ENCODE results near the gene HOXC13.

HOXC13 gene

DNA sequence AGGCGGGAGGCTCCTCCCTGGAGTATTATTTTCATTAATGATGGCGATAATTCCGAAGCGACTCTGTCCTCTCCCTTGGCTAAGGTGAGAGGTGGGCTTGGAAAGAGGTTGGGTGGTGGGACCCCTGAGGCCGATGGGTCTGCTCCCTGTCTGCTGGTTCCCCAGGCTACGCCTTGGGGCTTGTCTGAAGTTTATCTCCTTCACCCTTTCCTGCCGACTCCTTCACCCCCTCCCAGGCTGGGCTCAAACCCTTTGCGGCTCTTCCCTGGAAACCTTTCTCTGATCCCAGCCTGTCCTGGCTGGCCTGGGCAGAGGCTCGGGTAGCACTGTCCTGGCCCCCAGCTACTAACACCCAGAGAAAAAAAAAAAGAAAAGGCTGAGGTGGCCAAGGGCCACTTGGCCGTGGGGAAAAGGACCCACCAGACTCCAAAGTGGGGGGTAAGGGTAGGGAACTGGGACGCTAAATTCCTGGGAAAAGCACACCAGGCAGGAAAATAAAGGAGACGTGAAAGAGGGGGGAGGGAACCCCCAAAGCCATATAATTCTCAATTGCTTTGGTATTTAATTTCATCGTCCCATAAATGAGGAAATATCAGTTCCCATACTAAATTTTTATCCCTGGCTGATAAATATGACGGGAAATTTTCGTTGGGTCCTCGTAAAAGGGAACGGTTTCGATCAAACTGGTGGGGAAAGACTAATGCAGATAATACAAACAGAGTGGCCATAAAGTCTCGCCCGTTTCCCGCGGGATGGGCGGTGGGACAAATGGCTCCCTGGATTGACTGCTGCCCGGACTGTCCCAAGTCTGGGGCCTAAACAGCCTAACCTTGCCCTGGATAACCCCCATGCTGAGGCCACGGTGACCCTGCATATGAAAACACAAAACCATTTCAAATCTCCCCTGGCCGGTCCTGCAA, 44.3 kb downstream of the HOXC13 start:
- DNase-seq = no peak

DNA sequence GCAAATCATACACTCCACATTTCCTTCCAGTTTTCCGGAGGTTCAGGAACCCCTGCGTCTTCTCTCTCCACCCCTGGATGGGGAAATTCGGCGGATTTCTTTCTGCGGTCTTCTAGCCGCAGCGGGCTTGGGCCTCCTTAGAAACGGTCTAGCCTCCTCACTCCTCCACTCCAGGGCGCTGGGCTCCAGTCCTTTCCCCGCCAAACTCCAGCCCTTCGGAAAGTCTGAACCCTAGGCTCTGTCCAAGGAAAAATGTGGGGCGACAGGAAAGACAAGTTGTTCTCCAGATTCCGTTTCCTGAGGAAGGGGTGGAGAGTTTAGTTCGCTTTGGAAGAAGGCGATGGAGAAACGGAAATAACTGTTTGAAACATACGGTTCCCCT, 44.9 kb downstream of the HOXC13 start:
- no peak for DNase-seq

DNA sequence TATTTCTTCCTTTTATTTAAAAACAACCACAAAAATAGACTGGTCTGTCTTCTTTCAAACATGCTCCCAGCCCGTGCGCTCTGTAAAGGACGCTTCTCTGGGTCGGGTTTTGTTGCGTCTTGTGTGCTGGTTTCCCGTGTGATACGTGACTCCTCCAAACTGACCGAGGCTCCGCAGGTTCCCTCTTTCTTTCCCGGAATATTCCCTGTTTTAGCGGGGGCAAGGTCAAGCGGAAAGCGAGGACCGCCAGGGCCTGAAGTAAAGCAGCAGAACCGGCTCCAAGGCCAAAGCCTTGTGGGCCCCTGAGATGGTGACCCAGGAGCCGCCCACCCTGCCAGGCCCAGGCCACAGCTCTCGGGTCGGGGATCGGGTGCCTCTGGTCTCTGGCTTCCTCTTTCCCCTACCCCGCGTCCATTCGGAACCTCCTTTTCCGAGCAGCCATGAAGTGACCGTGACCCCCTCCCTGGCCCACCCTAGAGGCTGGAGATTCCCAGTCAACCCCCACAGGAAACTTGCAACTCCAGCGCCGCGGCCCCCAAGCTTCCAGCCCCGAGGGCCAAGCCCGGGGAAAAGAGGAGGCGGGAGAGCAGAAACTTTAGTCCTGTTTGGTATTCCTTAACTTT, 45.4 kb downstream of the HOXC13 start:
- no peak for DNase-seq

- peak; percentile 92 for DNase-seq
Measured at GRCh38 chr12:53984901-53985691, 46.5 kb downstream of the HOXC13 start, which contains the start of gene HOXC10. Gene HOXC10 (plus strand): TSS chr12:53985146. CDS start chr12:53985260, 114 bp downstream.

- DNase-seq = no peak
Measured at GRCh38 chr12:53985692-53985993, 47.0 kb downstream of the HOXC13 start.

DNA sequence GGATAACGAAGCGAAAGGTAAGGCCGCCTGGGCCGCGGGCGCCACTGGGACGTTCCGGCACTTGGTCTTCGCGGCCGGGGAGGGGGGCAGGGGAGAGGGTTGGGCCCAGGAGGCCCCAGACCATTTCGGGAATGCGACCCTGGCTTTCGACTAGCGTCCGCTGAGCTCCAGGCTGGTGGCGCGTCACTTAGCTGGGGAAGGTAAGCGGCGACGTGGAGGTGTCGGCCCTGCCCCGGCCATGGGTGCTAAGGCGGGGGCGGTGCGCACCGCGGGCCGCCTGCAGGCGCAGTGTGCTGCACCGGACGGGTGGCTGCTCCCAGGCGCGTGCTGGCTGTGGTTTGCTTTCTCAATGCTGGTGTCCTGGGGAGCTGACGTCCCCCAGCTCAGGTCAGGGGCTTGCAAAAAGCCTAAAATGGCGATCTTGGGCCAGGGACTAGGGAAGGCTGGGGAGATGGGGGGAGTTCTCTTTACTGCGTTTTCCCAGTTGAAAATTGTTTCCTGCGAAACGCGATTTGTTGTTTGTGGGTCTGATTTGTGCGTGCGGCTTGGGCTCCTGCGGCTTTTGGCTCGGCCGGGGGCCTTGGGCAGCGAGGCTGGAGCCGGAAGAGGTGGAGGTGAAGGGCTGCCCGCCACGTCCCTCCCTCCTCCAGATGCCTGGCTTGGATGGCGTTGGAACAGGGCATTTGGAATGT, 47.5 kb downstream of the HOXC13 start:
- no peak for DNase-seq

DNA sequence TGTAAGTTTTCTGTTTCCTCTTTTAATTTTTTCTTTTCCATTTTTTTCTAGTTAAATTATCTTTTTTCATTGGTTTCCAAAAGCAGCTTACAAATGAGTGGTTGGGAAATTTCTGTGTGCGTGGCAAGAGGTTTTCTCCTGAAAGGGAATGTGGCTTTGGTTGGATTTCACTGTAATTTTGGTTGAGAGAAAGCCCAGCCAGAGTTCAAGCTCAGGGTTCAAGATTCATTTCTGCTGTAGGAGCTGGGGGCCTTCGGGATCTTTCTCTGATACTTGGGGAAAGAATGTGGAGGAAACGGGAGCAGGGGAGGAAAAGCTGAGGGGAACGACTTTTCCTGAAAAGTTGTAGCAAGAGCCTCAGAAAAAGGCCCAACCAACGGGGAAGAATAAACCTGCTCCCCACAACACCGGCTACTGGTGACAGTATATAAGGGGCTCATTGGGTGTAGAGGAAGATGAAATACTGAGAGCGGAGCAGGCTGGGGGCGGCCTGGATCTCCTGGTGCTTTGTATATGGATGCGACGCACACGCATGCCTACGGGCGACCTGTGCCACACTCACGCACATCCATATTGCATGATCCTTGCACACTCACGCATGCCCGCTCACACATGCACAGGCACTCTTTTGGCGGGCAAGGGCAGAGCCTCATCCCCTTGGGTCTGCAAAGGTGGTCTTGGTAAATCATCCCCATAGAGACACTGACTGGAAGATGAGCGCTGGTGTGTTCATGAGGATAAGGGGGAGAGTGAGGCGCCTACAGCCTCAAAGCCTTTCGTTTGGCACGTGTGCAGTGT, 48.3 kb downstream of the HOXC13 start:
- no peak for DNase-seq

DNA sequence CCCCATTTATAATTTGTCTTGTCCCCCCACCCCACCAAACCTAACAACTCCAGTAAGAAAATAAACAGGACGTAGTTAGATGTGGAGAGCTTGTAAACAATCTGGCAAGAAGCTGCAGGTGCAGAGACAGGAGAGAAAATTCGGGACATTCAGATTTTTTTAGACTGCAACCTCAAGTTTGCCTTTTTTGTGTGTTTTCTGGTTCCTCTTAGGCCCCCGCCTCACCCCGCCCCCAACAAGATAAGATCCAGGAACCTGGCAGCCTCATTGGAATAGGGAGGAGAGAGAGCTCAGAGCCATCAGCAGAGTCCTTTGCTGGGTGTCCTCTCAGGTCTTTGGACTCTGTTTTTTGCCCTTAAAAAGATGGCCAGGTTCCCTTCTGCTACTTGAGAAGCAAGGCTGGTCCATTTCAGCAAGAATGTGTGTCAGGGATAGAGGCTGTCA, 49.2 kb downstream of the HOXC13 start:
- no peak for DNase-seq

GRCh38 chr12:53988541-53989226, 50.1 kb downstream of the HOXC13 start:
- DNase-seq = no peak

DNA sequence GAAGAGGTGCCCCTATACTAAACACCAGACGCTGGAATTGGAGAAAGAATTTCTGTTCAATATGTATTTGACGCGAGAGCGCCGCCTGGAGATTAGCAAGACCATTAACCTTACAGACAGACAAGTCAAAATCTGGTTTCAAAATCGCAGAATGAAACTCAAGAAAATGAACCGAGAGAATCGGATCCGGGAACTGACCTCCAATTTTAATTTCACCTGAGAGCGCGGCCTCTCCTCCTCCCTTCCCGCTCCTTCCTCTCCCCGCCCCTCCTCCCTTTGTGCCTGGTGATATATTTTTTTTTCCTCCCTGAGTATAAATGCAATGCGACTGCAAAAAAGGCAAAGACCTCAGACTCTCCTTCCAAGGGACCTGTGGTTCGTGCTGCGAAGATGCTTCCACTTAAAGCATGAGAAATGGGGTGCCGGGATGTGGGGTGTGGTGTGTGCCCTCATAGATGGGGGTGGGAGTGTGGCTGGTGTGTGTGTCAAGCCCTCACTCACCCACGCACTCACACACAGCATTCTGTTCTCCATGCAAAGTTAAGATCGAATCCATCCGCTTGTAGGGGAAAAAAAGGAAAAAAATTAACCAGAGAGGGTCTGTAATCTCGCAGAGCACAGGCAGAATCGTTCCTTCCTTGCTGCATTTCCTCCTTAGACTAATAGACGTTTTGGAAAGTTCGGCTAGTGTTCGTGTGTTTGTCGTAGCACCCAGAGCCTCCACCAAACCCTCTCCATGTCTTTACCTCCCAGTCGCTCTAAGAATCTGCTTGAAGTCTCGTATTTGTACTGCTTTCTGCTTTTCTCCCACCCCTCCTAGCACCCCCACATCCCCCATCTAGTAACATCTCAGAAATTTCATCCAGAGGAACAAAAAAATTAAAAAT, 50.8 kb downstream of the HOXC13 start:
- DNase-seq = no peak

GRCh38 chr12:53990311-53991076, 51.9 kb downstream of the HOXC13 start:
- no peak for DNase-seq

- DNase-seq = no peak
Measured at GRCh38 chr12:53991077-53991460, 52.4 kb downstream of the HOXC13 start.

- no peak for DNase-seq
Measured at GRCh38 chr12:53992377-53992889, 53.8 kb downstream of the HOXC13 start.

DNA sequence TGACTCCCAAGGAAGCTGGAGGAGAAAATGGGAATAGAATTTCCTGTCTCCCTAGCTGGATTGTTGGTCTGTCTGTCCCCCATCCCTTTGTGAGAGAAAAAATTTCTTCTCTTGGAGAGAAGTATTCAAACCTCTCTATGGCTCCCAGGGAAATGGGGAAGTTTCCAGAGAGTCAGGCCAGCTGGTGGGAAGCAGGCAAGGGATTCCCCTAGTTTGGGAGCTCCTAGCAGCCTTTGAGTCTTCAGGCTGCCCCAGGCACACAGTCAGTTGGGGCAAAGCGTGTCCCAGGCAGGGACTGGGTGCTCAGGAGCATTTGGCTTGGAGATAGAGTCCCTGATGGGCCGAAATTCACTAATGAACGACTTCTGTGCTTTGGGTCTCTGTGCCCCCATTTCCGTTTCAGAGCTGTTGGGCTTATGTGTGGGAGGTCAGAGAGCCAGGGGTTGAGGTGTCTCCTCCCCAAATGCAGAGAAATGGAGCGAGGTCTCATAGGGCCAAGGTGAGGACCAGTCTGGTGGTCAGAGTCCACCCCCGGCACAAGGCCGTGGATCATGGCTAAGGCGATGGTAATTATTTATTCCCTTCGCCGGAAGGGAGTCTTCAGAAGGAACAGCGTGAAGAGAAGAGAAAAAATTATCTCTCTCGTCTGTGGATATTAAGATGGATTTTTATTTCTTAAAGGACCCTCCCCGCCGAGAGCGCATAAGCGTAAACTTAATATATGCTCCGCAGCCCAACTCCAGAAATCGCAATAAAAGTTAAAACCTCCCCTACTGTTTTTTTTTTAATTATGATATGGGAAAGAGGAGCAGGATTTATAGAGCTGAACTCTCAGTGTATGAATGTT, 54.8 kb downstream of the HOXC13 start:
- DNase-seq = no peak

- no peak for DNase-seq
Measured at GRCh38 chr12:53994009-53994263, 55.3 kb downstream of the HOXC13 start.

DNA sequence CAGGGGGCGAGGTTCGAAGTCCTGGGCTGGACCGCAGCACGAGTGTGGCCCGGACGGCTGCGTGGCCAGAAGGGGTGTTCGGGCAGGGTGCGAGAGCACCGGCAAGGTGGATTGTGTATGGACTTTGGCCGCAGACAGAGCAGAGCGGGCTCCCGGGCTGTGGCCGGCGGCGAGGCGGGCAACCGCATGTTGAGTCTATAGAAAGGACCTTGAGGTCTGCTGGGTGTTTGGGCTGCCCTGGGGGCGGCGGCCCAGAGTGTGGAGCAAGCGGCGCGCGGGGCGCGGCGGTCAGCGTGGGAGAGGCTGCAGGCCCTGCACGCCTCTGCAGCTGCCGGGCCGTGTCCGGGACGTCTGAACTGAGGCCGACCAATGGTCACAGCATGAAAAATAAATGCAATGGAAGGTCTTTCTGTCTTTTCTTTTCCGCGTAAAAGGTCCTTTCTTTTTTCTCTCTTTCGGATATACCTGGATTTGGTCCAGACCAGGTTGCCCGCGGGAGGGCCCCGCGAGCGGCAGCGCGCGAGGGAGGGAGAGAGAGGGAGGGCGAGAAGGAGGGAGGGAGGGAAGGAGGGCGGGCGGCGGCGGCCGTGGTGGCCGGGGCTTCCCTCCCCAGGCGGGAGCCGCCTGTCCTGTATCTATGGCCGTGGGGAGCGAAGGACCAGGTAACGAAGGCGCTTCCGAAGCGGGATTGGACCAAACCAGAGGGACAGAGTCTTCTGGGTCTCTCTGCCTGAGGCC, 55.8 kb downstream of the HOXC13 start:
- no peak for DNase-seq

GRCh38 chr12:53995002-53995377, 56.4 kb downstream of the HOXC13 start:
- no peak for DNase-seq

Measured in NCI-H1105 treated with DMSO at 0.1 percent for 48 hours (cell line).